ENCODE measurements around the gene S100P.

Gene S100P

GRCh38 chr4:6701371-6701770 lies 7.7 kb downstream of the S100P start:
- H3K36me3 ChIP-seq (ENCODE audit: control insufficient read depth, insufficient read depth, low read length): peaks cover 16% of the 10 kb centered on the region
- peaks cover under 1% of the 10 kb centered on the region; the same call in 1 of the 2 replicates for H3K4me1 ChIP-seq (ENCODE audit: control insufficient read depth, insufficient read depth, low read length)
- H3K4me3 ChIP-seq (ENCODE audit: low read depth, low read length): no peak overlapping the region
- H3K27ac ChIP-seq (ENCODE audit: low read depth, low read length): no peak overlapping the region
- peaks cover 10% of the 10 kb centered on the region; the same call in 1 of the 2 replicates for H3K9me3 ChIP-seq (ENCODE audit: control insufficient read depth, insufficient read depth, low read depth, low read length)
- no peak overlapping the region for H3K9ac ChIP-seq (ENCODE audit: low read length)
- no peaks in the 10 kb centered on the region for H3K27me3 ChIP-seq (ENCODE audit: control insufficient read depth, insufficient read depth, low read length)

- no peaks in the 10 kb centered on the region for H3K27me3 ChIP-seq (ENCODE audit: control insufficient read depth, insufficient read depth, low read length)
- H3K4me1 ChIP-seq (ENCODE audit: control insufficient read depth, insufficient read depth, low read length): no peaks in the 10 kb centered on the region; the same call in 1 of the 2 replicates
- no peak overlapping the region for H3K27ac ChIP-seq (ENCODE audit: low read depth, low read length)
- no peak overlapping the region for H3K9ac ChIP-seq (ENCODE audit: low read length)
- peaks cover 23% of the 10 kb centered on the region for H3K36me3 ChIP-seq (ENCODE audit: control insufficient read depth, insufficient read depth, low read length)
- no peak overlapping the region for H3K4me3 ChIP-seq (ENCODE audit: low read depth, low read length)
- peaks cover 10% of the 10 kb centered on the region; the same call in 1 of the 2 replicates for H3K9me3 ChIP-seq (ENCODE audit: control insufficient read depth, insufficient read depth, low read depth, low read length)
Observed at GRCh38 chr4:6702761-6703160, 9.1 kb downstream of the S100P start.

GRCh38 chr4:6703786-6704185 lies 10.1 kb downstream of the S100P start:
- H3K27ac ChIP-seq (ENCODE audit: low read depth, low read length): no peak overlapping the region

GRCh38 chr4:6705646-6706045 lies 12.0 kb downstream of the S100P start:
- Histone ChIP-seq H3K4me3 (ENCODE audit: low read depth, low read length) (no peak overlapping the region), H3K9ac (ENCODE audit: low read length) (no peak overlapping the region), H3K36me3 (ENCODE audit: control insufficient read depth, insufficient read depth, low read length) (peaks cover 23% of the 10 kb centered on the region), H3K27ac (ENCODE audit: low read depth, low read length) (no peak overlapping the region), H3K4me1 (ENCODE audit: control insufficient read depth, insufficient read depth, low read length) (peaks cover 6% of the 10 kb centered on the region), H3K9me3 (ENCODE audit: control insufficient read depth, insufficient read depth, low read depth, low read length) (peaks cover 10% of the 10 kb centered on the region; the same call in 1 of the 2 replicates), H3K27me3 (ENCODE audit: control insufficient read depth, insufficient read depth, low read length) (no peaks in the 10 kb centered on the region)

More at GRCh38 chr4:6703786-6704185, 10.1 kb downstream of the S100P start:
- peaks cover 3% of the 10 kb centered on the region for H3K4me1 ChIP-seq (ENCODE audit: control insufficient read depth, insufficient read depth, low read length)
- H3K36me3 ChIP-seq (ENCODE audit: control insufficient read depth, insufficient read depth, low read length): peaks cover 27% of the 10 kb centered on the region
- no peaks in the 10 kb centered on the region for H3K27me3 ChIP-seq (ENCODE audit: control insufficient read depth, insufficient read depth, low read length)
- peaks cover 10% of the 10 kb centered on the region; the same call in 1 of the 2 replicates for H3K9me3 ChIP-seq (ENCODE audit: control insufficient read depth, insufficient read depth, low read depth, low read length)
- no peak overlapping the region for H3K4me3 ChIP-seq (ENCODE audit: low read depth, low read length)
- H3K9ac ChIP-seq (ENCODE audit: low read length): no peak overlapping the region

- Histone ChIP-seq H3K27me3 (ENCODE audit: control insufficient read depth, insufficient read depth, low read length) (peaks cover 3% of the 10 kb centered on the region; the same call in 1 of the 2 replicates), H3K9me3 (ENCODE audit: control insufficient read depth, insufficient read depth, low read depth, low read length) (peaks cover 10% of the 10 kb centered on the region; the same call in 1 of the 2 replicates), H3K36me3 (ENCODE audit: control insufficient read depth, insufficient read depth, low read length) (peaks cover 22% of the 10 kb centered on the region), H3K4me1 (ENCODE audit: control insufficient read depth, insufficient read depth, low read length) (peaks cover 6% of the 10 kb centered on the region), H3K4me3 (ENCODE audit: low read depth, low read length) (no peak overlapping the region), H3K27ac (ENCODE audit: low read depth, low read length) (no peak overlapping the region), H3K9ac (ENCODE audit: low read length) (no peak overlapping the region)
Observed at GRCh38 chr4:6706173-6706572, 12.5 kb downstream of the S100P start.

GRCh38 chr4:6709230-6710114 lies 15.8 kb downstream of the S100P start, which contains the start of gene MRFAP1L1:
TSS of gene MRFAP1L1 (minus strand) at chr4:6709865. CDS start at chr4:6709629, 236 bp downstream.
- Histone ChIP-seq H3K36me3 (ENCODE audit: control insufficient read depth, insufficient read depth, low read length) (peaks cover 14% of the 10 kb centered on the region), H3K27ac (ENCODE audit: low read depth, low read length) (peak within 1 kb of the TSS; percentile 59; the same call in 1 of the 2 replicates), H3K9me3 (ENCODE audit: control insufficient read depth, insufficient read depth, low read depth, low read length) (no peaks in the 10 kb centered on the region)

GRCh38 chr4:6710282-6710681 lies 16.6 kb downstream of the S100P start:
- Histone ChIP-seq H3K9ac (ENCODE audit: low read length) (peak overlapping the region; percentile 65), H3K9me3 (ENCODE audit: control insufficient read depth, insufficient read depth, low read depth, low read length) (no peaks in the 10 kb centered on the region), H3K27me3 (ENCODE audit: control insufficient read depth, insufficient read depth, low read length) (peaks cover 4% of the 10 kb centered on the region; the same call in 1 of the 2 replicates), H3K27ac (ENCODE audit: low read depth, low read length) (no peak overlapping the region), H3K4me3 (ENCODE audit: low read depth, low read length) (peak overlapping the region; percentile 91), H3K4me1 (ENCODE audit: control insufficient read depth, insufficient read depth, low read length) (peaks cover 6% of the 10 kb centered on the region), H3K36me3 (ENCODE audit: control insufficient read depth, insufficient read depth, low read length) (peaks cover 11% of the 10 kb centered on the region)

More at GRCh38 chr4:6709230-6710114, 15.8 kb downstream of the S100P start, which contains the start of gene MRFAP1L1:
- H3K4me1 ChIP-seq (ENCODE audit: control insufficient read depth, insufficient read depth, low read length): peaks cover 6% of the 10 kb centered on the region
- H3K4me3 ChIP-seq (ENCODE audit: low read depth, low read length): peak within 1 kb of the TSS; percentile 91
- H3K27me3 ChIP-seq (ENCODE audit: control insufficient read depth, insufficient read depth, low read length): peaks cover 4% of the 10 kb centered on the region; the same call in 1 of the 2 replicates
- H3K9ac ChIP-seq (ENCODE audit: low read length): peak within 1 kb of the TSS; percentile 88

GRCh38 chr4:6710996-6711395 lies 17.3 kb downstream of the S100P start:
- Histone ChIP-seq H3K27me3 (ENCODE audit: control insufficient read depth, insufficient read depth, low read length) (peaks cover 4% of the 10 kb centered on the region; the same call in 1 of the 2 replicates), H3K27ac (ENCODE audit: low read depth, low read length) (no peak overlapping the region), H3K9me3 (ENCODE audit: control insufficient read depth, insufficient read depth, low read depth, low read length) (no peaks in the 10 kb centered on the region), H3K36me3 (ENCODE audit: control insufficient read depth, insufficient read depth, low read length) (peaks cover 11% of the 10 kb centered on the region), H3K4me3 (ENCODE audit: low read depth, low read length) (no peak overlapping the region), H3K4me1 (ENCODE audit: control insufficient read depth, insufficient read depth, low read length) (peaks cover 10% of the 10 kb centered on the region), H3K9ac (ENCODE audit: low read length) (no peak overlapping the region)

GRCh38 chr4:6714954-6715353 lies 21.3 kb downstream of the S100P start:
- H3K9me3 ChIP-seq (ENCODE audit: control insufficient read depth, insufficient read depth, low read depth, low read length): no peaks in the 10 kb centered on the region
- H3K4me3 ChIP-seq (ENCODE audit: low read depth, low read length): no peak overlapping the region
- H3K4me1 ChIP-seq (ENCODE audit: control insufficient read depth, insufficient read depth, low read length): peaks cover 7% of the 10 kb centered on the region; the same call in 1 of the 2 replicates
- peaks cover 4% of the 10 kb centered on the region; the same call in 1 of the 2 replicates for H3K27me3 ChIP-seq (ENCODE audit: control insufficient read depth, insufficient read depth, low read length)
- no peak overlapping the region for H3K9ac ChIP-seq (ENCODE audit: low read length)
- H3K36me3 ChIP-seq (ENCODE audit: control insufficient read depth, insufficient read depth, low read length): no peaks in the 10 kb centered on the region
- H3K27ac ChIP-seq (ENCODE audit: low read depth, low read length): no peak overlapping the region

GRCh38 chr4:6715704-6716017 lies 22.0 kb downstream of the S100P start:
- Histone ChIP-seq H3K9me3 (ENCODE audit: control insufficient read depth, insufficient read depth, low read depth, low read length) (no peaks in the 10 kb centered on the region), H3K27ac (ENCODE audit: low read depth, low read length) (no peak overlapping the region), H3K4me3 (ENCODE audit: low read depth, low read length) (peak overlapping the region; percentile 99), H3K9ac (ENCODE audit: low read length) (peak overlapping the region; percentile 24), H3K4me1 (ENCODE audit: control insufficient read depth, insufficient read depth, low read length) (0 out of 2 replicates have a peak, but pooled peaks cover 3% of the 10 kb centered on the region), H3K36me3 (ENCODE audit: control insufficient read depth, insufficient read depth, low read length) (no peaks in the 10 kb centered on the region), H3K27me3 (ENCODE audit: control insufficient read depth, insufficient read depth, low read length) (peaks cover 4% of the 10 kb centered on the region; the same call in 1 of the 2 replicates)

All from HUES6 (cell line).